ENCODE results near the gene TASOR2. TPM values are rescaled to one million over a fixed set of nuclear protein-coding genes. Genes with fewer than 3 reads are reported as not detected.
A peak's percentile ranks its signal among the peaks of the same experiment; 100 is the strongest.

TASOR2 gene
- total RNA-seq, 1 donor from 2014 or later, result 48.5 TPM

- DNase-seq (ENCODE audit: low spot score), result peak; percentile 58
These were observed 529 bp downstream of the TASOR2 start for GRCh38 chr10:5684971-5685763.

GRCh38 chr10:5685764-5686240, 1.2 kb downstream of the TASOR2 start:
- no peak for DNase-seq (ENCODE audit: low spot score)

DNA sequence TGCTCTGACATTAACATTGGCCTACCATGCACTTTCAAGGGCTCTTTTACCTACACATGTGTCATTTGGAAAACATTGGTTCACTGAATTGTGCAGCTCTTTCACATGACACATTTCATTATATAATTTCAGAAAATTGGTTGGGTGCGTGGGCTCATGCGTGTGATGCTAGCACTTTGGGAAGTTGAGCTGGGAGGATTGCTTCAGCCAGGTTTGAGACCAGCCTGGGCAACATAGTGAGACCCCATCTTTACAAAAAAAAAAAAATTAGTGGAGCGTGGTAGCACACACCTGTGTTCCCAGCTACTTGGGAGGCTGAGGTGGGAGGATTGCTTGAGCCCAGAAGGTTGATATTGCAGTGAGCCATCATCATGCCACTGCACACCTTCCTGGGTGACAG, 3.9 kb downstream of the TASOR2 start:
- DNase-seq (ENCODE audit: low spot score), result no peak

GRCh38 chr10:5691786-5692185, 7.1 kb downstream of the TASOR2 start:
- DNase-seq (ENCODE audit: low spot score), result no peak

- no peak for DNase-seq (ENCODE audit: low spot score)
These were observed 8.1 kb downstream of the TASOR2 start for GRCh38 chr10:5692461-5693358.

- no peak for DNase-seq (ENCODE audit: low spot score)
These were observed 9.9 kb downstream of the TASOR2 start for GRCh38 chr10:5694573-5694972.

GRCh38 chr10:5697342-5697741, 12.7 kb downstream of the TASOR2 start:
- no peak for DNase-seq (ENCODE audit: low spot score)

- DNase-seq (ENCODE audit: low spot score), result no peak
These were observed 13.4 kb downstream of the TASOR2 start for GRCh38 chr10:5698062-5698461.

- DNase-seq (ENCODE audit: low spot score), result no peak
These were observed 23.7 kb downstream of the TASOR2 start for GRCh38 chr10:5708356-5708755.

GRCh38 chr10:5709865-5710264, 25.2 kb downstream of the TASOR2 start:
- no peak for DNase-seq (ENCODE audit: low spot score)

DNA sequence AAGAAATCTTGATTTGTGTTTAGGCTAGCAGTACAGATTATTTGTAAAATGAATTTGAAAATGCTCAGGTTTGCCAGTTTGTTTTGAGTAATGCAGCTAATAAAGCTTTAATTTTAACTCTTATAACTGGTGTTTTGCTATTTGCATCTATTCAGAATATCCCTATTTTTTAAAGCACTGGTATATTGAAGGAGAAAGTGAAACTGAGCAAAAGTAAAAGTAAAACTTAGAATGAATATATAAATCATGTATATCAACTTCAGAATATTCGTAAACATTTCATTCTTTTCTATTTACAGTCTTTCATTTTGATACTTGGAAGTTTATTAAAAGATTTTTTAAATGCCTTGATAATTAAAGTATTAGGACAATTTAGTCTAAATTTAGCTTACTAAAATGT, 26.2 kb downstream of the TASOR2 start:
- no peak for DNase-seq (ENCODE audit: low spot score)

- no peak for DNase-seq (ENCODE audit: low spot score)
These were observed 27.0 kb downstream of the TASOR2 start for GRCh38 chr10:5711642-5712041.

DNA sequence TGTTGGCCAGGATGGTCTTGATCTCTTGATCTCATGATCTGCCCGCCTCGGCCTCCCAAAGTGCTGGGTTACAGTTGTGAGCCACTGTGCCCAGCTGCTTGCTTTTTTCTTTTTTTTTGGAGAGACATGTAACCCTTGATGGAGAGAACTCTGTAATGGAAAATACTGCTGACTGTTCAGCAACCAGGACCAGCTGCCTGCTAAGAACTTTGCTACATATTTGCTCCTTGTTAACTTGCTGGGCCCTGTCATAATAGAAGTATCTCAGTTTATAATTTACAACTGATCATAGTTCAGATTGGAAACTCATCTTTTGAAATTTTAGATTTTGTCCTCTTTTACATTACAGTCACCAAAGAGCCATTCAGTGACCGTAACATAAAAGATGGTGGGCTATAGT, 34.9 kb downstream of the TASOR2 start:
- no peak for DNase-seq (ENCODE audit: low spot score)

DNA sequence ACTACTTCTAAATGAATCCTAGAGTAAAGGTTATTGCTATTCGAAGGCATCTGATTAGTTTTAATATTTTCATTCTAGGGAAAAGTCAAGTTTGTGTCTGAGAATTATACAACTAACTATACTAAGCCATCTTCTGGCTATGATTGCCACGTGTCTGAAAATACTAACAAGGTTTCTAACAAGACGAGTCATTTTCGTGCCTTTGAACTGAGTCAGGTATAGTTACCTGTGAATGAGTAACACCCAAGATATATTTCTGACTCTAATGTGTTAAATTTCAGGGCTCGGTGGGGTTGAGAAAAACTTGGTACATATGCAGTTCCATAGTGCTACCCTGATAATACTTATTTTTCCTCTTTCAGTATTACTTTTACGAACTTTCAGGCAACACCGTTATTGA, 35.5 kb downstream of the TASOR2 start:
- no peak for DNase-seq (ENCODE audit: low spot score)

DNA sequence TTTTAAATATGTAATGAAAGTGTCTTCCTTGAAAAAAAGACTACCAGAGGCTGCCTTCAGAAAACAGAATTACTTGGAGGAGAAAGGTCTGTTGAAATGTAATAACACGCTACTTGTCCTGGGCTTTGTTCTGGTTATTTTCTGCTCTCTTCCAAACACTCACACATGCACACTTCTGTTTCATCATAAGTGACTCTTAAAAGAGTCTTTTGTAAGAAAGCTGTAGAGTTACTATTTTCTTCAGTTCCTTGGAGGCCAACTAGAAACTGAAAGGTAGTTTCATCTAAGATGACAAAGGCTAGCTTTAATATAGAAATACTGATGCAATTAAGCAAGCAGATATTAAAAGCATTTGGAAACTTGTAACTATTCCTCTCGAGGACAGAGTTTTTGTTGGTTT, 39.1 kb downstream of the TASOR2 start:
- DNase-seq (ENCODE audit: low spot score), result no peak

DNA sequence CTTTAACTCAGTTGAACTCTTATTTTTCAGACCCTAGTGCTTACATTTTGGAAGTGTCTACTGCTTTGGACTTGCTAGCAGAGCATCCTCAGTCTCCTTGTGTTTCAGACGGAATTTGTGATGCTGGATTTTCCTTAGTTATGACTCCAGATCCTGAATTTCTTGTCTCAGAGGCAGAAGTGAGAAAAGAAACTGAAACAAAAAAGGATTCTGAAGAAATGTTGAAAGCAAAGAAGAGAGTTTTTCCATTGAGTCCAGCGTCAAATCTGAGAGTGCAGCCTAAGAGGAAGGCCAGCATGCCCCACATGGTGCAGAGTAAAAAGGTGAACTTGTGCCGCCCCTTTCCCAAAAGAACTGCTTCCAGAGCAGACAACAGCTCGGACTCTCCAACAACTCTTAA, 46.1 kb downstream of the TASOR2 start:
- DNase-seq (ENCODE audit: low spot score), result no peak

DNA sequence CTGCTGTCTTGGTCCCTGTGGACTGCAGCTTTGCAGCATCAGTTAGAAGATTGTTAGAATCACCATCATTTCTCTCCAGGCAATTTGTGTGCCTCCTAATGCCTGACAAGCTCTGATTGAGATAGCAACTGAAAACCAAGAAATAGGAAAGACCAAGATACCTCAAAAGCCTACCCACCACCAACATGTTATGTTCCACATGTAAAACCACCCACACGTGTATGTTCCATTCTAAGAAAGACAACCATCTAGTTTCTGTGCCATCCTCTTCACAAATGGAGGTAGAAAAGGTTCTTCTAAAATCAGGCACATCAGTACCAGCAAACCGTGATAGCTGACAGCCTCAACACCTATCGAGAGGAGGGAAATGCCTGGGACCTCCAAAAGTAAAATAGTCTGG, 46.9 kb downstream of the TASOR2 start:
- no peak for DNase-seq (ENCODE audit: low spot score)

- DNase-seq (ENCODE audit: low spot score), result no peak
These were observed 47.5 kb downstream of the TASOR2 start for GRCh38 chr10:5732141-5732540.

Other genes with a start within 250 kb of the TASOR2 start
- gene CALML5, start 185.3 kb upstream of the TASOR2 start, total RNA-seq, result not detected
- gene CALML3, start 159.9 kb upstream of the TASOR2 start, total RNA-seq, result not detected
- gene ASB13, start 18.2 kb upstream of the TASOR2 start, total RNA-seq, result 37.3 TPM
- gene GDI2, start 128.6 kb downstream of the TASOR2 start, total RNA-seq, result 205 TPM
- gene ANKRD16, start 205.1 kb downstream of the TASOR2 start, total RNA-seq, result 9.4 TPM
- gene FBH1, start 205.4 kb downstream of the TASOR2 start, total RNA-seq, result 101 TPM